NOMO-1 treated with DMSO at 0.1 percent for 48 hours (cell line): ENCODE results near the gene RAPGEFL1.
"Not testable (repeated sequence)": the region's sequence is repeated elsewhere in the genome, so short reads cannot be mapped to it uniquely, and the experiment has no call there.

Source experiments
- DNase-seq: peaks from one replicate; lab custom pipeline; 2025; ENCODE audit not compliant: unreplicated experiment; lab: John Stamatoyannopoulos, UW

RAPGEFL1 gene

DNA sequence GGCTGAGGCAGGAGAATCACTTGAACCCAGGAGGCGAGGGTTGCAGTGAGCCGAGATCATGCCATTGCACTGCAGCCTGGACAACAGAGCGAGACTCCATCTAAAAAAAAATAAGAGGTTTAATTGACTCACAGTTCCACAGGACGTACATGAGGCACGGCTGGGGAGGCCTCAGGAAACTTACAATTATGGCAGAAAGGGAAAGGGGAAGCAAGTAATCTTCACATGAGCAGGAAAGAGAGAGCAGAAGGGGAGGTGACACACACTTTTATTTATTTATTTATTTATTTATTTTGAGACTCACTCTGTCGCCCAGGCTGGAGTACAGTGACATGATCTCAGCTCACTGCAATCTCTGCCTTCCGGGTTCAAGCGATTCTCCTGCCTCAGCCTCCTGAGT, 28.9 kb downstream of the RAPGEFL1 start:
- peak; percentile 49 for DNase-seq

DNA sequence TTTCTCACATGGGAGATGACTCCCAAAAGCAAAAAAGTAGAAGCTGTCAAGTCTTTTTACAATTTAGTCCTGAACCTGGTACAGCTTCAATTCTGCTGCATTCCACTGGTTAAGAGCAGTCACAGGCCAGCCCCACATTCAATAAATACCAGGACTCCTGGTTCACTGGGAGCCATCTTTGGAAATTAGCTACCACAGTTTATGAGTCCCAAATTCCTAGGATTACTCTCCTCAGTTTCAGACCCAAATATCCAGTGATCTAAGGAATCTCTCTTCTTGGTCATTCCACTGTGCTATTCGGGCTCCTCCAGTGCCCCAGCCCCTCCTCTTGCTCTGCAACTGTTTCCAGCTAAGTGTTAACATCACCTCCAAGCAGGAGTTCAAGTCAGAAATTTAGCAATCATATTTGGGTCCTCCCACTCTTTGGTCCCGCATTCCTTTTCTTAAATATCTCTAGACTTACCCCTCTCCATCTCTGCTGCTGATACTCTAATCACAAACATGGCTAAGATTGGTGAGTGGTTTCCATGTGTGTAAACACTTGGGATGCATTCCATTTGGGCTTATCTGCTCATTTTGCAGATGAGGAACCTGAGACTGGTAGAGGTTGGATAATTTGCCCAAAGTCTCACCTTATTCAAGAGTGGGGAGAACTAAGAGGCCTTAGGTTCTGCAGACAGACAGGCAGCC, 32.3 kb downstream of the RAPGEFL1 start:
- DNase-seq, result no peak

DNA sequence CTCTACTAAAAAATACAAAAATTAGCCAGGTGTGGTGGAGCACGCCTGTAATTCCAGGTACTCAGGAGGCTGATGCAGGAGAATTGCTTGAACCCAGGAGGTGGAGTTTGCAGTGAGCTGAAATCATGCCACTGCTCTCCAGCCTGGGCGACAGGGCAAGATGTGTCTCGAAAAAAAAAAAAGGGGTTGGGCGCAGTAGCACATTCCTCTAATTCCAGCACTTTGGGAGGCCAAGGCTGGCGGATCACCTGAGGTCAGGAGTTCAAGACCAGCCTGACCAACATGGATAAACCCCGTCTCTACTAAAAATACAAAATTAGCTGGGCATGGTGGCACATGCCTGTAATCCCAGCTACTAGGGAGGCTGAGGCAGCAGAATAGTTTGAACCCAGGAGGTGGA, 36.6 kb downstream of the RAPGEFL1 start:
- not testable (repeated sequence) for DNase-seq

DNA sequence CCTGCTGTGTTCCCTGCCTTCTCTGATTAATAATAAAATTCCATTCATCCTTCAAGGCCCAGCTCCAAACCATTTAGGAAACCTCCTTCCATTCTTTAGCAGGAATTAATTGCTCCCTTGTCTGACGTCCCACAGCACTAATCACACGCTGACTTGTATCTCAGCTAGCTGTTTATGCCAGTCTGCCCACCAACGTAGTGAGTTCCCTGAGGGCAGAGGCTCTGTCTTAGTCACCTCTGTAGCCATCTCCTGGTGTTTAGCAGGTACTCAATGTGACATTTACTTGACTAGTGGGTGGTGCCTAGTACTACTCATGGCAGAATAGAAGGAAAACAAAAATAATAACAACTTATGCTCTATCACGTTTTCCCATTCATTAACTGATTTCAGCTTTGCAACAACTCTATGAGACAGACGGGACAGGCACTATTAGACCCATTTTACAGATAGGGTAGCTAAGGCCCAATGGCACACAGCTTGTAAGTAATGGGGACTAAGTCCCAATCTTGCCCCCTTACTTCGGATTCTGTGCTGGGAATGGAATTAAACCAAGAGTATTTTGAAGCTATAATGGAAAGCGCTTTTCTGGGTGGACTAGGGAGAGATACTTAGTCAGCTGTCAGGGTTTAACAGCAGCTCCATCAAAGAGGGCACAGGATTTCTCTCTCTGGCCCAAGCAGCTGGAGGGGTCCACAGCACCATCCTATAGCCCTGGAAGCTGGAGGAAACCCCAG, 40.9 kb downstream of the RAPGEFL1 start:
- DNase-seq, result no peak

DNA sequence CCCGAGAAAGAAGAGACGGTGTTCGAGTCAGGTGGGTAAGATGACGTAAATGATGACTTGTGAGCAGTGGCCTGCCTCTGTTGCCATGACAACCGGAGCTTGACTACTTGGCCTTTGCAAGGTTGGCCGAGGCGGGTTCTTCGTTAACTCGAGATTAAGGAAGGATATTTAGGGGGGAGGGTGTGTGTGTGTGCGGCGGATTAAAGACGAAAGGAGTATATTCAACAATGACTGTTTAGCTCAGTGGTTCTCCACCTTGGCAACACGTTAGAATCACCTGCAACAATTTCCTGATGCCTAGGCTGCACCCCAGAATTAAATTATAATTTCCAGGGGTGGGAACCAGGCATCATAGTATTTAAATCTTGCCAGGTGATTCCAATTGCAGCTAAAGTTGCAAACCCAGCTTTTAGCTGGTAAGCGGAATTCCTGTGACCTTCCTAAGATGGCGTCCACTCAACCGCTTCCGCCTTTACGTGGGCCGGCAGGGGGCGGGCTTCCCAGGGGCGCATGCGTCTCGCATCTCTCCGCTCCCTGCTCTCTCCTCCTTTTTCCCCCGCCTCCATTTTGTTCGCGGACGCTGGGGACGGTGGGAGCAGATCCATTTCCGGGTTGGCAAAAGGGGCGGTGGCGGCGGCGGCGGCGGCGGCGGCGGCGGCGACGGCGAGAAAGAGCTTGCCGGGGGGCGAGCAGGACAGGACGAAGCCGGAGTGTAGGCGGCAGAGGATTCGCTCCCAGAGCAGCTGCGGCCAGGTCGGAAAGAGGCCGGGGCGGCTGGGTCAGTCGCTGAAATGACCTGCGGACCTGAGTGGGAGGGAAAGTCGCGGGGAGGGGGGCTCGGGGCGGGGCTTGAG, 41.7 kb downstream of the RAPGEFL1 start, which contains the start of gene WIPF2:
Gene WIPF2 (plus strand): TSS at position 565 of the 854 bp plus-strand sequence. CDS start 37,156 bp downstream, outside the sequence.
- DNase-seq, result peak; percentile 96

DNA sequence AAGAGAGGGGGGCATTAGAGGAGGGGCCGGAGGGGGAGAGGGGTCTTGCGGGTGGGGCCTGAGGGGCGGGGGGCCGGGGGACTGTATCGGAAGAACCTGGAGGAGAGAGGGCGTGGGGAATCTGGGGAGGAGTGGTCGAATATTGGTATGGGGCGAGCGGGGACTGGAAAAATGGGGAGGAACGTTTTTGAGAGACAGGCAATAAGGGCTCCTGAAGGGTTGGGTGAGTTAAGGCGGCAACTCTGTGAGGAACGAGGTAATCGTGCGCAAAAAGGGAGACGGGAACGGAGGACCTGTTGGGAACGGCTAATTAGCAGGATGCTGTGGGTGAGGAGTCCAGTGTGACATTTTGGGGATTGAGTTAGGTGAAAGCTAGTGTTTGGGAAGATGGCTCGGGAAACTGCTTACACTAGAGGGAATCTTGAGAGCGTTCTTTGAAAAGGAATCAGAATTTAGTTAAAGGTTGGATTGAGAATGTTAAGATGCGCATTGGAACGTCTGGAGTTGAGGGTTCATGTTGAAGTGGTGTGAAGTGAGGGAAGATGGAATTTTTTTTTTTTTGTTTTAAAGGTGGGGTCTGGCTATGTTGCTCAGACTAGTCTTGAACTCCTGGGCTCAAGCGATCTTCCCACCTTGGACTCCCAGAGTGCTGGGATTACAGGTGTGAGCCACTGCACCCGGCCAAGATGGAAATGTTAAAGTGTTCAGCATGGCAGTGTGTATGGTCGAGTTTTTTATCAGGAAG, 42.5 kb downstream of the RAPGEFL1 start:
- peak; percentile 43 for DNase-seq

DNA sequence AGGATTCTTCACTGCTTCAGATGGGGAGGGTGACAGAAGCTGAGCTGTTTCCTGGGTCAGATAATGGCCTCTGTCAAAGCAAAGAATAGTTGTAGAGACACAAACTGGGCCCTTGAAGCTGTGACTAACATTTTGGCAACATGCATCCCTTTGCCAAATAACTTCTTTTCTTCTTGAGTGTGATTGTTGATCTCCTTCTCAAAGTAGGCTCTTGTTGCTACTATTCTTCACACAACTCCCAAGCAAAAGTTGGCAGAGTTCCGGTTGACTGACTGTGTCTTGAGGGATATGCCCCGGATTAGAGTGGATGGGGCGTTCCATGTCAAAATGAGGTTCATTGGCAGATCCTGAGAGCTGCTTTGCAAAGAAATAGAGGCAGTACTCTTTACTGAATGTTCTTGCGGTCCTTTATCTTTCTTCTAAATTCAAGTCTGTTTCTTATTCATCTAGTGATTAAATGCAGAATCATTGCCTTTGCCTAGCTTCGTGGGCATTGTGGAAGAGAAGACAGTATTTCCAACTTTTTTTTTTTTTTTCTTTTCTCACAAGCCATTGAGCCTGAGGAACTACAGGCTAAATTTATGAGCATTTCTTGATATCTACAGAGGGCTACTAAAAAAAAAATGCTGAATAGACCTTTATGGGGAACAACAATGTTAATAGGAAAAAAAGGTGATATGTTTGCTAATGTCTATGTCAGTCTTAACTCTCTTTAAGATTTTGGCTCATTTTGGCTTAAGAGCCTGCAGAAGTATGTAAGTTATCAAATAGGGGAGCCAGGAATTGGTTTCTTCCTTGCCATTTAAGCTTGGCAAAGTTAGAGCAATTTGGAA, 47.7 kb downstream of the RAPGEFL1 start:
- no peak for DNase-seq

DNA sequence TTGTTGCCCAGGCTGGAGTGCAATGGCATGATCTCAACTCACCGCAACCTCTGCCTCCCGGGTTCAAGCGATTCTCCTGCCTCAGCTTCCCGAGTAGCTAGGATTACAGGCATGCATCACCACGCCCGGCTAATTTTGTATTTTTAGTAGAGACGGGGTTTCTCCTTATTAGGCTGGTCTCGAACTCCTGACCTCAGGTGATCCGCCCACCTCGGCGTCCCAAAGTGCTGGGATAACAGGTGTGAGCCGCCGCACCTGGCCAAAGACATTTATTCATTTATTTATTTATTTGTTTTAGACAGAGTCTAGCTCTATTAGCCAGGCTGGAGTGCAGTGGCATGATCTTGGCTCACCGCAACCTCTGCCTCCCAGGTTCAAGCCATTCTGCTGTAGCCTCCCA, 51.9 kb downstream of the RAPGEFL1 start:
- DNase-seq, result not testable (repeated sequence)

DNA sequence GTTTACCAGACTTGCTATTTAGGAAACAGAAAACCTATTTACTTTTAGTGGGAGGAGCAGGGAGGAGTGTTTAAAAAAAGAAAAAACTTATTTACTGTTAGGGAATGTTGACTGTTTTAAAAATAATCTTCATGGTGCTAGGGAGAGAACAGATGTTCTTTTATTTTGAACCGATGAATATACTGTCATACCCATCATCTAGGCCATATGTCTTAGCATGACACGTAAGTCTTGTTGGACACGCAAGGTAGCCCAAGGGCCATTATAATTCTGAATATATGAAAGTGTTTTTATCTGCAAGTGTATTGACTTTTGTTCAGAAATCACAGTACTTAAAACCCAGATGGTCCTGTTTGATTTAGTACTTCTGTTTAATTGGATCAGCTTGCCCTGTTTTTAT, 53.4 kb downstream of the RAPGEFL1 start:
- no peak for DNase-seq

DNA sequence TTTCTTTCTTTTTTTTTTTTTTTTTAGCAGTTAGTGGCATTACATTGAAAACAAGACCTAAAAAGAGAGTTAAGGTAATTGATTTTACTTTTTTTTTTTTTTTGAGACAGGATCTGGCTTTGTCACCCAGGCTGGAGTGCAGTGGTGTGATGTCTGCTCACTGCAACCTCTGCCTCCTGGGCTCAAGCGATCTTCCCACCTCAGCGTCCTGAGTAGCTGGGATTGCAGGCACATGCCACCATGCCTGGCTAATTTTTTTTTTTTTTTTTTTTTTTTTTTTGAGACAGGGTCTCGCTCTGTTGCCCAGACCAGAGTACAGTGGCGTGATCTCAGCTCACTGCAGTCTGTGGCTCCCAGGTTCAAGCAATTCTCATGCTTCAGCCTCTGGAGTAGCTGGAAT, 54.7 kb downstream of the RAPGEFL1 start:
- not testable (repeated sequence) for DNase-seq

DNA sequence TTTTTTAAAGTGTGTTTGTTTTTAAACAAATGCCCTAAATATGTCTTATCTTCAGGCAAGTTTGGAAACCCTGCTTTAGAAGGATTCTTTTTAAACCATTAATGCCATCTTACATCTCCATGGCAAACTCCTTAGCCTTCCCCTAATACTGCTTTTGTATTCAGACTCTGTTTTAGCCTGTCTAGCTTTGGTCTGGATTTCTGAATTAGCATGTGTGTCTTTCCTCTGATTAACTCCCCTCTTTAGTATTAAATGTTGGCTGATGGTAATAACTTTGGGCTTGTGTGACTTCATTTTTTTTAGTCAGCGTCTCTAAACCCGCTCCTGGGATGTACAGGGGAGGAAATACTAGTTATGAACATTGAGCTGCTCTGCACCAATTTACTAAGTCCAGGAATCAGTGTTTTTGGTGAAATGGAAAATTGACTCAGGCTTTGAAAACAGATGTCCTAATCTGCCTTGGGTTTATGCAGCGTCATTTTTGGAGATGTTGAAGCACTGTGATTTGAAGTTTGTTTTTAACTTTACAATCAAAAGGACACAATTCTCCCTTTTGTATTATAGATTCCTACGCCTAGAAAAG, 64.1 kb downstream of the RAPGEFL1 start:
- no peak for DNase-seq

DNA sequence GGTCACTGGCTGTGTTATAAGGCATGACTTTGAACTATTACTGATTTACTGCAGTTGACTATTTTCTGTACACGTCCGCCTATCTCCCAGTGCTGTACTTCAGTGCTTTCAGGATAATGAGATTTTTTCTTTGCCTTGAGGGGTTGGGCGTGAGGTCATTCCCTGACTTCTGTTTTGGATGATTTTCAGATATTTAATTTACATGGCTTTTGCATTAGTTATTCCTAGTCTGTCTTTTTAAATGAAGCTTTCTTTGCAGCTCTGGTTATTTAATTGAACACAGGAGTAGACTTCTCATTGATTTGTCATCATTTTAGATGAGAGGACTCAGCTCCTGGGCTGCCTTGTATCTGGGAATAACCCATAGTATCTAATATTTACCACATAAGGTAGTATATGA, 65.5 kb downstream of the RAPGEFL1 start:
- no peak for DNase-seq

DNA sequence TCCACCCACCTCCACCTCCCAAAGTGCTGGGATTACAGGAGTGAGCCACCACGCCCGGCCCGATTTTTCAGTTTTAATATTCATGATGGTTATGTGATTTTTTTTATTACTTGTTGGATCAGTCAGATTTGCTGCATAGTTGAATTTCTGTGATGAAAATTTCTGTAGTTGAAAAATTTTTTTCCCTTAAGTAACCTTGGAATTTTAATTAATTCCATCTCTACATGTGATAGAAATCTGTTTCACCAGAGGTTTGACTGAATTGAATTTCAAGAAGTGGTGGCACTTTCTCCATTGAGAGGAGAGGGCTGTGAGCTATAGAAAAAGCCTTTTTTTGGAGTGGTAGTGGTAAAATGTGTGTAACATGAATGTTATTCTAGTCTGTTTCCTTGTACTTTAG, 66.5 kb downstream of the RAPGEFL1 start:
- no peak for DNase-seq

DNA sequence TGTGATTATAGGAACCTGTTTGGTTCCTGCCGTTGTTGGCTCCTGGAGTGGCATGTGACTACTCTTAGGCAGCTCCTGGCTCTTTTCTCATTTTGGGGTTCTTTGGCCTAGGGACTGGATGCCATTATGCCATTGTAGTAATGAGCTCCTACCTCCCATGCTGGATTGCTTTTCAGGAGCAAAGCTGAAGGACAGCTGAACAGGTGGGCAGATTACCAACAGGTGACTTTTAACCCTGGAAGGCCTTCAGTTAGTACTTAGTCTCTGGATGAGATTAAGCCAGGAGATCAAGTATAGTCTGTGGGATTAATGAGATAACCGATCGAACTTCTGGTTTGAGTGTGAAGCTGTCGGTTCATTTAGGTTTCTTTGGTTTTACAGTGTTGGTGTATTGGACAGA, 67.0 kb downstream of the RAPGEFL1 start:
- DNase-seq, result no peak
